ENCODE measurements around the gene PNPLA7.
A peak's percentile ranks its signal among the peaks of the same experiment; 100 is the strongest.
"Not testable (repeated sequence)": the region's sequence is repeated elsewhere in the genome, so short reads cannot be mapped to it uniquely, and the experiment has no call there.

Gene PNPLA7

GRCh38 chr9:137423514-137424291, 126.5 kb downstream of the PNPLA7 start:
- no peak for FAIRE-seq
- peak; percentile 65 for DNase-seq (ENCODE audit: low spot score)

- FAIRE-seq = no peak
- DNase-seq (ENCODE audit: low spot score) = peak; percentile 96
Measured at GRCh38 chr9:137422604-137423513, 127.3 kb downstream of the PNPLA7 start, which contains the start of the genes EXD3 and NOXA1. Gene EXD3 (minus strand): TSS chr9:137423162. CDS start chr9:137395357, 27,805 bp downstream. Gene NOXA1 (plus strand): TSS chr9:137423393. CDS start chr9:137423530, 137 bp downstream.

- FAIRE-seq (no peak), DNase-seq (ENCODE audit: low spot score) (no peak)
Measured at GRCh38 chr9:137421838-137422603, 128.2 kb downstream of the PNPLA7 start.

- FAIRE-seq (no peak), DNase-seq (ENCODE audit: low spot score) (no peak)
Measured at GRCh38 chr9:137417161-137418021, 132.8 kb downstream of the PNPLA7 start.

GRCh38 chr9:137416563-137417151, 133.5 kb downstream of the PNPLA7 start:
- DNase-seq (ENCODE audit: low spot score) (no peak), FAIRE-seq (no peak)

GRCh38 chr9:137416006-137416562, 134.1 kb downstream of the PNPLA7 start:
- DNase-seq (ENCODE audit: low spot score) (no peak), FAIRE-seq (no peak)

- no peak for DNase-seq (ENCODE audit: low spot score)
- no peak for FAIRE-seq
Measured at GRCh38 chr9:137415451-137415850, 134.8 kb downstream of the PNPLA7 start.

- DNase-seq (ENCODE audit: low spot score) = peak; percentile 52
- no peak for FAIRE-seq
Measured at GRCh38 chr9:137412431-137412830, 137.8 kb downstream of the PNPLA7 start.

- peak; percentile 17 for FAIRE-seq
- peak; percentile 96 for DNase-seq (ENCODE audit: low spot score)
Measured at GRCh38 chr9:137411645-137412380, 138.4 kb downstream of the PNPLA7 start.

GRCh38 chr9:137411260-137411644, 138.9 kb downstream of the PNPLA7 start:
- DNase-seq (ENCODE audit: low spot score) (peak; percentile 68), FAIRE-seq (no peak)

- DNase-seq (ENCODE audit: low spot score) = no peak
- no peak for FAIRE-seq
Measured at GRCh38 chr9:137410891-137411249, 139.3 kb downstream of the PNPLA7 start.

GRCh38 chr9:137410236-137410890, 139.8 kb downstream of the PNPLA7 start:
- not testable (repeated sequence) for DNase-seq (ENCODE audit: low spot score); FAIRE-seq
